ENCODE data around the gene CFP.

The CFP gene

GRCh38 chrX:47637546-47638195 is 7.9 kb upstream of the CFP start:
- Histone ChIP-seq H3K4me1 (ENCODE audit: insufficient read depth, low read length) (no peaks in the 10 kb centered on the region), H4K20me1 (ENCODE audit: insufficient read depth, low read length) (no peaks in the 10 kb centered on the region), H2AFZ (ENCODE audit: low read depth, low read length) (no peak overlapping the region), H3K79me2 (ENCODE audit: insufficient read depth, low read length) (no peaks in the 10 kb centered on the region), H3K27me3 (ENCODE audit: insufficient read depth, low read length, poor library complexity) (no peaks in the 10 kb centered on the region), H3K9ac (ENCODE audit: low read depth, low read length) (no peak overlapping the region), H3K9me3 (ENCODE audit: insufficient read depth, low read length, severe bottlenecking) (no peaks in the 10 kb centered on the region), H3K4me3 (ENCODE audit: low read depth in 1 of 2, low read length in 2 of 2) (no peak overlapping the region), H3K27ac (ENCODE audit: low read length) (no peak overlapping the region), H3K36me3 (ENCODE audit: insufficient read depth, low read length) (peaks cover 61% of the 10 kb centered on the region), H3K4me2 (ENCODE audit: insufficient read depth, low read length) (no peak overlapping the region)
- TF ChIP-seq EZH2 (IDR thresholded peaks at IDR 0.05; ENCODE audit: borderline replicate concordance, low read depth, low read length, severe bottlenecking) = no peak
- no peak for TF ChIP-seq CTCF (IDR thresholded peaks at IDR 0.05; ENCODE audit: borderline replicate concordance, extremely low read depth, low read length, poor library complexity, severe bottlenecking)
- ATAC-seq (ENCODE audit: insufficient read depth, low read depth) = no peak
- DNase-seq = no peak

GRCh38 chrX:47634871-47635575 is 5.3 kb upstream of the CFP start:
- Histone ChIP-seq H3K36me3 (ENCODE audit: insufficient read depth, low read length) (peaks cover 41% of the 10 kb centered on the region), H4K20me1 (ENCODE audit: insufficient read depth, low read length) (no peaks in the 10 kb centered on the region), H3K4me1 (ENCODE audit: insufficient read depth, low read length) (peaks cover 3% of the 10 kb centered on the region), H3K9ac (ENCODE audit: low read depth, low read length) (no peak overlapping the region), H3K9me3 (ENCODE audit: insufficient read depth, low read length, severe bottlenecking) (no peaks in the 10 kb centered on the region), H3K4me3 (ENCODE audit: low read depth in 1 of 2, low read length in 2 of 2) (no peak overlapping the region), H3K27ac (ENCODE audit: low read length) (no peak overlapping the region), H2AFZ (ENCODE audit: low read depth, low read length) (no peak overlapping the region), H3K4me2 (ENCODE audit: insufficient read depth, low read length) (no peak overlapping the region), H3K27me3 (ENCODE audit: insufficient read depth, low read length, poor library complexity) (no peaks in the 10 kb centered on the region), H3K79me2 (ENCODE audit: insufficient read depth, low read length) (no peaks in the 10 kb centered on the region)
- no peak for TF ChIP-seq EZH2 (IDR thresholded peaks at IDR 0.05; ENCODE audit: borderline replicate concordance, low read depth, low read length, severe bottlenecking)
- no peak for TF ChIP-seq CTCF (IDR thresholded peaks at IDR 0.05; ENCODE audit: borderline replicate concordance, extremely low read depth, low read length, poor library complexity, severe bottlenecking)
- ATAC-seq (ENCODE audit: insufficient read depth, low read depth) = no peak
- DNase-seq = no peak

GRCh38 chrX:47633689-47634590 is 4.2 kb upstream of the CFP start:
- no peaks in the 10 kb centered on the region for H3K79me2 ChIP-seq (ENCODE audit: insufficient read depth, low read length)
- H3K4me2 ChIP-seq (ENCODE audit: insufficient read depth, low read length) = no peak overlapping the region
- no peak overlapping the region for H3K4me3 ChIP-seq (ENCODE audit: low read depth in 1 of 2, low read length in 2 of 2)
- TF ChIP-seq EZH2 (IDR thresholded peaks at IDR 0.05; ENCODE audit: borderline replicate concordance, low read depth, low read length, severe bottlenecking) (no peak), CTCF (IDR thresholded peaks at IDR 0.05; ENCODE audit: borderline replicate concordance, extremely low read depth, low read length, poor library complexity, severe bottlenecking) (no peak)
- DNase-seq (no peak), ATAC-seq (ENCODE audit: insufficient read depth, low read depth) (no peak)
- H2AFZ ChIP-seq (ENCODE audit: low read depth, low read length) = no peak overlapping the region
- no peaks in the 10 kb centered on the region for H3K27me3 ChIP-seq (ENCODE audit: insufficient read depth, low read length, poor library complexity)
- peaks cover 32% of the 10 kb centered on the region for H3K36me3 ChIP-seq (ENCODE audit: insufficient read depth, low read length)
- no peaks in the 10 kb centered on the region for H4K20me1 ChIP-seq (ENCODE audit: insufficient read depth, low read length)
- H3K9ac ChIP-seq (ENCODE audit: low read depth, low read length) = no peak overlapping the region
- H3K9me3 ChIP-seq (ENCODE audit: insufficient read depth, low read length, severe bottlenecking) = no peaks in the 10 kb centered on the region
- no peak overlapping the region for H3K27ac ChIP-seq (ENCODE audit: low read length)
- H3K4me1 ChIP-seq (ENCODE audit: insufficient read depth, low read length) = peaks cover 8% of the 10 kb centered on the region
